Endothelial cell of umbilical vein (primary cell): ENCODE results near the gene ATXN7. TPM values are rescaled to one million over a fixed set of nuclear protein-coding genes. Genes with fewer than 3 reads are reported as not detected.

Source experiments
- BruUV-seq: library from RNA; stranded (reverse); fragments of 400-500 nt; replicated peaks from 2 replicates; lab custom pipeline; 2021; lab: Mats Ljungman, UMichigan
- CTCF ChIA-PET: fragments of 300-600, 350-600 bp; sonication (Branson Sonifier 250); formaldehyde crosslinking; loops from one replicate; lab custom pipeline; 2021; ENCODE audit warnings: antibody characterized with exemption, inconsistent platforms; lab: Charles Lee
- POLR2A ChIA-PET: fragments of 300-600, 350-600 bp; sonication (Branson Sonifier 250); formaldehyde crosslinking; loops from one replicate; lab custom pipeline; 2021; ENCODE audit warnings: antibody characterized with exemption, inconsistent platforms; lab: Charles Lee
- DNase-seq: peaks from one replicate; pipeline ENCODE4 v3.0.0-alpha.2; 2011; ENCODE audit warnings: low read depth, low spot score
- FAIRE-seq: peaks from 2 replicates; lab custom pipeline; 2011; peaks lifted over from hg19 to GRCh38; lab: Jason Lieb, UNC
- H2AFZ ChIP-seq: 2 replicates; pipeline ENCODE4 v1.6.0; 2012; ENCODE audit warnings: low read depth, low read length, control low read depth, inconsistent platforms
- H3K27ac ChIP-seq: 2 replicates; pipeline ENCODE4 v1.5.1; 2011; ENCODE audit warnings: low read depth, mild to moderate bottlenecking, control low read depth, low read length, moderate library complexity; ENCODE audit not compliant: insufficient read depth
- H3K27me3 ChIP-seq, 2 experiments: 2 replicates each; pipeline versions ENCODE4 v1.6.0 to v1.6.1; 2011; ENCODE audit warnings: low read length in 2 of 2, mixed read lengths in 1 of 2; ENCODE audit not compliant: control insufficient read depth in 2 of 2, insufficient read depth in 2 of 2
- H3K36me3 ChIP-seq, 2 experiments: 2 replicates in 1 of 2; 3 replicates in 1 of 2; pipeline ENCODE4 v1.5.1; 2011; ENCODE audit warnings: low read length in 2 of 2, mild to moderate bottlenecking in 1 of 2, moderate library complexity in 1 of 2; ENCODE audit not compliant: control insufficient read depth in 2 of 2, insufficient read depth in 2 of 2; ENCODE audit errors: extremely low read depth in 1 of 2
- H3K4me1 ChIP-seq: 3 replicates; pipeline ENCODE4 v1.5.1; 2011; ENCODE audit warnings: mild to moderate bottlenecking, low read length; ENCODE audit not compliant: control insufficient read depth, insufficient read depth; ENCODE audit errors: extremely low read depth
- H3K4me2 ChIP-seq: 2 replicates; pipeline ENCODE4 v1.6.1; 2011; ENCODE audit warnings: low read length, control low read depth, mixed read lengths; ENCODE audit not compliant: insufficient read depth
- H3K4me3 ChIP-seq, 3 experiments: fragments of 200-600 bp in 1 of 3; sonication (generic), shearing (Covaris generic) in 1 of 3; replicated peaks in 1 of 3; 2 replicates each; pipeline ENCODE4 v1.5.1; 2011 to 2016; ENCODE audit warnings: control low read depth in 3 of 3, low read length in 3 of 3, mild to moderate bottlenecking in 2 of 3, inconsistent platforms in 1 of 3, low read depth in 1 of 3, moderate library complexity in 1 of 3; ENCODE audit not compliant: insufficient read depth in 1 of 3
- H3K79me2 ChIP-seq: 2 replicates; pipeline ENCODE4 v1.6.0; 2012; ENCODE audit warnings: low read length, inconsistent platforms; ENCODE audit not compliant: control insufficient read depth, insufficient read depth
- H3K9ac ChIP-seq: replicated peaks from 2 replicates; pipeline ENCODE3; 2011; ENCODE audit warnings: low read length, control low read depth; ENCODE audit not compliant: insufficient read depth; ENCODE audit errors: extremely low read depth
- H3K9me1 ChIP-seq: replicated peaks from 3 replicates; pipeline ENCODE4 v1.6.0; 2011; ENCODE audit warnings: mild to moderate bottlenecking, low read length; ENCODE audit not compliant: control insufficient read depth, insufficient read depth; ENCODE audit errors: extremely low read depth
- H3K9me3 ChIP-seq: replicated peaks from 2 replicates; pipeline ENCODE4 v1.5.1; 2012; ENCODE audit warnings: low read length, inconsistent platforms; ENCODE audit not compliant: control insufficient read depth, insufficient read depth
- H4K20me1 ChIP-seq: replicated peaks from 2 replicates; pipeline ENCODE3; 2011; ENCODE audit warnings: mild to moderate bottlenecking, low read length; ENCODE audit not compliant: control insufficient read depth, insufficient read depth; ENCODE audit errors: extremely low read depth
- CTCF ChIP-seq, 2 donors: IDR thresholded peaks; 1 replicate in 1 of 2; 2 replicates in 1 of 2; pipeline ENCODE4 v1.5.1; 2011; ENCODE audit warnings: low read length in 2 of 2, mild to moderate bottlenecking in 2 of 2, moderate library complexity in 2 of 2, control low read depth in 1 of 2, inconsistent platforms in 1 of 2, low read depth in 1 of 2; ENCODE audit not compliant: insufficient read depth in 1 of 2; ENCODE audit errors: extremely low read depth in 1 of 2
- EZH2 ChIP-seq: IDR thresholded peaks from 2 replicates; pipeline ENCODE4 v1.6.1; 2012; ENCODE audit warnings: borderline replicate concordance, low read depth, mild to moderate bottlenecking, moderate library complexity, low read length, inconsistent platforms; ENCODE audit not compliant: severe bottlenecking
- FOS ChIP-seq: IDR thresholded peaks from 2 replicates; pipeline ENCODE4 v1.6.1; 2011; ENCODE audit warnings: mild to moderate bottlenecking, low read length, moderate library complexity, borderline replicate concordance; ENCODE audit not compliant: insufficient read depth
- GATA2 ChIP-seq: IDR thresholded peaks from 2 replicates; pipeline ENCODE4 v1.7.0; 2011; ENCODE audit warnings: low read depth, mild to moderate bottlenecking, moderate library complexity, mixed read lengths, low read length; ENCODE audit not compliant: insufficient read length, insufficient read depth
- JUN ChIP-seq: IDR thresholded peaks from 2 replicates; pipeline ENCODE4 v1.6.1; 2011; ENCODE audit warnings: borderline replicate concordance, low read depth; ENCODE audit not compliant: insufficient read length, insufficient read depth
- MAX ChIP-seq: IDR thresholded peaks from 2 replicates; pipeline ENCODE4 v1.6.1; 2011; ENCODE audit not compliant: insufficient read depth, insufficient read length
- MYC ChIP-seq: IDR thresholded peaks from one replicate; pipeline ENCODE4 v1.6.1; 2011; ENCODE audit warnings: mild to moderate bottlenecking, low read depth, low read length
- POLR2A ChIP-seq: IDR thresholded peaks from 2 replicates; pipeline ENCODE4 v1.6.1; 2012; ENCODE audit warnings: low read depth, mild to moderate bottlenecking, control low read depth, low read length
- POLR2AphosphoS5 ChIP-seq: IDR thresholded peaks from 2 replicates; pipeline ENCODE4 v1.6.1; 2012; ENCODE audit warnings: low read depth, mild to moderate bottlenecking, control low read depth, low read length, moderate library complexity; ENCODE audit not compliant: insufficient read depth
- dilution Hi-C: fragments of 300-500 bp; cut with MboI; formaldehyde crosslinking; loops from one replicate; pipeline ENCODE4 v1.15.0; 2019; ENCODE audit warnings: low sequenced_read_pairs; ENCODE audit not compliant: extremely low pct_ligation_motif_present
- intact Hi-C: fragments of 100-400 bp; cut with micrococcal nuclease; formaldehyde crosslinking; loops from one replicate; pipeline ENCODE4 v1.10.0; 2022
- polyA plus RNA-seq, 4 experiments: library from polyadenylated mRNA; depleted of rRNA in 3 of 4; stranded (reverse) in 3 of 4; unstranded in 1 of 4; fragments of >200 nt; gene quantifications; 2 replicates each; pipeline versions ENCODE4 v1.2.1 to v1.2.3, GENCODE V29; 2011 to 2012; ENCODE audit warnings: missing spikeins in 1 of 4
- total RNA-seq: library from RNA; stranded (reverse); gene quantifications from 2 replicates; pipeline ENCODE4 v1.2.3, GENCODE V29; 2021

Gene ATXN7
- total and polyA plus RNA-seq, 2 donors (not counting 3 experiments of a cell fraction or from before 2014, with no cell fraction given), result 21.2 to 34.7 TPM

- TF ChIP-seq MYC, result no peak
- no peak for TF ChIP-seq POLR2AphosphoS5
- no peak for TF ChIP-seq MAX
- no peak for TF ChIP-seq POLR2A
- no peak for TF ChIP-seq JUN
- no peak for TF ChIP-seq CTCF (IDR thresholded peaks at IDR 0.05; ENCODE audit: extremely low read depth in 1 of 2, insufficient read depth in 1 of 2, low read depth in 1 of 2, low read length in 2 of 2)
- TF ChIP-seq GATA2, result no peak
- TF ChIP-seq FOS, result no peak
- no peak for TF ChIP-seq EZH2
- no peak for DNase-seq
- no peak overlapping the region for H3K4me2 ChIP-seq
- H3K9me1 ChIP-seq, result no peaks in the 10 kb centered on the region
- H3K9me3 ChIP-seq, result no peaks in the 10 kb centered on the region
- no peak overlapping the region for H2AFZ ChIP-seq
- peaks cover 0 to 2% of the 10 kb centered on the region in 2 experiments for H3K36me3 ChIP-seq
- H3K79me2 ChIP-seq, result peaks cover 49% of the 10 kb centered on the region
- no peaks in the 10 kb centered on the region for H3K4me1 ChIP-seq
- H3K4me3 ChIP-seq, result no peak overlapping the region
- no peak overlapping the region for H3K27ac ChIP-seq
- ChIA-PET CTCF (interaction anchor here (3.2 kb wide), 1 partner anchor 10 kb away, joined by 7 read pairs; no protein-coding TSS in a partner anchor), POLR2A (no interaction called here)
- no peak for FAIRE-seq
- dilution Hi-C loops, result no loop called here
- intact Hi-C loops, result no loop called here
- no TSS peak for BruUV-seq
- H3K27me3 ChIP-seq, result no peaks in the 10 kb centered on the region
- H3K9ac ChIP-seq, result no peak overlapping the region
- H4K20me1 ChIP-seq, result no peaks in the 10 kb centered on the region
Observed at GRCh38 chr3:63946753-63947152, 83.1 kb downstream of the ATXN7 start.
